Natural killer cell (primary cell): ENCODE measurements around the gene CYYR1. TPM values are rescaled to one million over a fixed set of nuclear protein-coding genes. Genes with fewer than 3 reads are reported as not detected.

Experiments used
- ATAC-seq, 3 donors: fragments of 150-1000 bp in 2 of 3; fragments of 200-7000 bp in 1 of 3; cut with Tn5 transposase; 1 replicate in 1 of 3; 2 replicates in 2 of 3; pipeline ENCODE4 v1.10.0; 2021; ENCODE audit warnings: mild to moderate bottlenecking in 2 of 3, moderate library complexity in 2 of 3
- DNase-seq, 2 donors: peaks; one replicate each; pipeline versions ENCODE4 v3.0.0 to v3.0.0-alpha.2; 2013 to 2021; ENCODE audit warnings: mixed read lengths in 1 of 2
- H3K27ac ChIP-seq: one replicate; pipeline ENCODE4 v1.5.1; 2013; ENCODE audit warnings: mild to moderate bottlenecking, low read length
- H3K27me3 ChIP-seq: one replicate; pipeline ENCODE4 v1.6.1; 2013; ENCODE audit warnings: low read length; ENCODE audit not compliant: control insufficient read depth, insufficient read depth
- H3K36me3 ChIP-seq: one replicate; pipeline ENCODE4 v1.6.1; 2013; ENCODE audit warnings: low read length; ENCODE audit not compliant: control insufficient read depth, insufficient read depth
- H3K4me1 ChIP-seq: one replicate; pipeline ENCODE4 v1.6.1; 2013; ENCODE audit warnings: low read length; ENCODE audit not compliant: control insufficient read depth, insufficient read depth
- H3K4me3 ChIP-seq: one replicate; pipeline ENCODE4 v1.5.1; 2013; ENCODE audit warnings: low read length
- H3K9me3 ChIP-seq: one replicate; pipeline ENCODE4 v1.6.1; 2013; ENCODE audit warnings: low read length; ENCODE audit not compliant: control insufficient read depth, insufficient read depth
- H3K27ac Mint-ChIP-seq, 2 donors: one replicate each; pipeline ENCODE4 v1.8.0; 2022; ENCODE audit warnings: mild to moderate bottlenecking in 2 of 2, mixed read lengths in 2 of 2, moderate library complexity in 1 of 2
- H3K27me3 Mint-ChIP-seq, 2 donors: one replicate each; pipeline ENCODE4 v1.8.0; 2022; ENCODE audit warnings: low read depth in 2 of 2, mixed read lengths in 2 of 2
- H3K36me3 Mint-ChIP-seq: one replicate; pipeline ENCODE4 v1.8.0; 2022; ENCODE audit warnings: mixed read lengths
- H3K4me1 Mint-ChIP-seq, 2 donors: one replicate each; pipeline ENCODE4 v1.8.0; 2022; ENCODE audit warnings: mixed read lengths in 2 of 2
- H3K4me3 Mint-ChIP-seq: one replicate; pipeline ENCODE4 v1.8.0; 2022; ENCODE audit warnings: mild to moderate bottlenecking, moderate library complexity, mixed read lengths
- H3K9me3 Mint-ChIP-seq, 2 donors: one replicate each; pipeline ENCODE4 v1.8.0; 2022; ENCODE audit warnings: mixed read lengths in 2 of 2
- CTCF ChIP-seq: fragments of 200-600 bp; IDR thresholded peaks from one replicate; pipeline ENCODE4 v1.8.0; 2022; ENCODE audit warnings: antibody characterized with exemption
- WGBS: methylation state at CpG from one replicate; pipeline ENCODE4 v1.1.7; 2013; ENCODE audit warnings: missing lambda C conversion rate; ENCODE audit not compliant: insufficient coverage; 5-methylcytosine and 5-hydroxymethylcytosine counted together
- intact Hi-C: fragments of 100-400 bp; cut with micrococcal nuclease; formaldehyde crosslinking; loops from one replicate; pipeline ENCODE4 v1.14.2; 2022
- total RNA-seq, 4 donors: library from RNA; stranded (reverse); fragments of 120-200 nt in 1 of 4; gene quantifications; one replicate each; pipeline versions ENCODE4 v1.2.3 to v1.2.4, GENCODE V29; 2013 to 2022

CYYR1 gene
- total RNA-seq, 3 donors from 2014 or later (not counting 1 experiment from before 2014, with no cell fraction given), result not detected

DNA sequence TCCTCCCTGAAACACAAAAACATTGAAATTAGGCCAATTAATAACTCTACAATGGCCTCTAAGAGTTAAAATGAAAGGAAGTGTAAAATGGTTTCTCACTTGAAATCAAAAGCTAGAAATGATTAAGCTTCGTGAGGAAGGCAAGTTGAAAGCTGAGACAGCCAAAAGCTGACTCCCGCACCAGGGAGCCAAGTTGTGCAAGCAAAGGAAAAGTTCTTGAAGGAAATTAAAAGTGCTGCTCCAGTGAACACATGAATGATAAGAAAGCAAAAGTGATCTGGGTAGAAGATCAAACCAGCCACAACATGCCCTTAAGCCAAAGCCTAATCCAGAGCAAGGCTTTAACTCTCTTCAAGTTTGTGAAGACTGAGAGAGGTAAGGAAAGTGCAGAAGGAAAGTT lies 22.8 kb downstream of the CYYR1 start:
- H3K4me3 Mint-ChIP-seq, result no peak overlapping the region
- no peak overlapping the region for H3K27ac Mint-ChIP-seq
- H3K4me1 ChIP-seq, result no peaks in the 10 kb centered on the region
- no peak for ATAC-seq
- no peaks in the 10 kb centered on the region for H3K9me3 ChIP-seq
- no peaks in the 10 kb centered on the region for H3K27me3 Mint-ChIP-seq
- no peak for TF ChIP-seq CTCF
- no peaks in the 10 kb centered on the region for H3K27me3 ChIP-seq
- no peaks in the 10 kb centered on the region for H3K36me3 Mint-ChIP-seq
- H3K36me3 ChIP-seq, result no peaks in the 10 kb centered on the region
- no peak for DNase-seq
- no peaks in the 10 kb centered on the region for H3K4me1 Mint-ChIP-seq
- intact Hi-C loops, result no loop called here
- no peak overlapping the region for H3K4me3 ChIP-seq
- no peak overlapping the region for H3K27ac ChIP-seq
- H3K9me3 Mint-ChIP-seq, result peaks cover 0 to 2% of the 10 kb centered on the region in 2 donors
- WGBS, result 72% methylated on average over 2 of the region's 2 CpGs

GRCh38 chr21:26546446-26547097 lies 26.5 kb downstream of the CYYR1 start:
- no peaks in the 10 kb centered on the region for H3K4me1 Mint-ChIP-seq
- no peaks in the 10 kb centered on the region for H3K4me1 ChIP-seq
- no peaks in the 10 kb centered on the region for H3K36me3 Mint-ChIP-seq
- H3K27ac ChIP-seq, result no peak overlapping the region
- DNase-seq (no peak), ATAC-seq (peak in 1 of 3 donors; percentile 17)
- H3K27me3 ChIP-seq, result no peaks in the 10 kb centered on the region
- H3K27me3 Mint-ChIP-seq, result no peaks in the 10 kb centered on the region
- H3K36me3 ChIP-seq, result no peaks in the 10 kb centered on the region
- H3K9me3 ChIP-seq, result no peaks in the 10 kb centered on the region
- 59% methylated on average over 8 of the region's 8 CpGs for WGBS
- peaks cover 0 to 2% of the 10 kb centered on the region in 2 donors for H3K9me3 Mint-ChIP-seq
- no peak for TF ChIP-seq CTCF
- no peak overlapping the region for H3K4me3 ChIP-seq
- intact Hi-C loops, result no loop called here
- H3K4me3 Mint-ChIP-seq, result no peak overlapping the region
- no peak overlapping the region for H3K27ac Mint-ChIP-seq

DNA sequence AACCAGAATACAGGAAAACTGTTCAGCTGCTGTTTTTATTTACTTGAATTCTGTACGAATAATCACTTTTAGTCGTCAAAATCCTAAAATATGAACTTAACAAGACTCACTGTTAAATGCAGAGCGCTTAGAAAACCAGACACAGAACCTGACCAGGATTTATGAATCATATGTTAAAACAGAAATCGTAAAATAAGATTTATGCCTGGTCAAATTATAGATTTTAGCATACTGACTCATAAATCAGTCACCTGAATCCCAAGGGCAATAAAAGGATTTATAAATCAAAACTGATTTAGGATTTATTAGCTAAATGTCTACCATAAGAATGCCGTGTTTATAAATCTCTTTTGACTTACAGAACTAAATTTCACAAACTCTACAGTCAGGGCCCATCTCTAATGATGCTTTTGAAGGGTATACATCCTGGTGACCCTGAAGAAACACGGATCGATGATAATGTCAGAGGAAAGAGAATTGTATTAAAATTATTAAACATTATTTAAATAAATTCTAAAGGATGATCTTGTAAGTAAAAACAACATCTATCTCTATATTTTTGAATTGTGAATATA lies 28.8 kb downstream of the CYYR1 start:
- H3K36me3 ChIP-seq, result no peaks in the 10 kb centered on the region
- no peaks in the 10 kb centered on the region for H3K4me1 ChIP-seq
- DNase-seq (no peak), ATAC-seq (no peak)
- H3K4me3 ChIP-seq, result no peak overlapping the region
- no peaks in the 10 kb centered on the region for H3K9me3 ChIP-seq
- no peaks in the 10 kb centered on the region for H3K27me3 ChIP-seq
- no peak for TF ChIP-seq CTCF
- H3K36me3 Mint-ChIP-seq, result no peaks in the 10 kb centered on the region
- H3K4me3 Mint-ChIP-seq, result no peak overlapping the region
- H3K9me3 Mint-ChIP-seq, result peaks cover 0 to 2% of the 10 kb centered on the region in 2 donors
- no peaks in the 10 kb centered on the region for H3K4me1 Mint-ChIP-seq
- intact Hi-C loops, result no loop called here
- H3K27ac ChIP-seq, result no peak overlapping the region
- H3K27ac Mint-ChIP-seq, result no peak overlapping the region
- no peaks in the 10 kb centered on the region for H3K27me3 Mint-ChIP-seq
- 89% methylated on average over 4 of the region's 7 CpGs for WGBS

DNA sequence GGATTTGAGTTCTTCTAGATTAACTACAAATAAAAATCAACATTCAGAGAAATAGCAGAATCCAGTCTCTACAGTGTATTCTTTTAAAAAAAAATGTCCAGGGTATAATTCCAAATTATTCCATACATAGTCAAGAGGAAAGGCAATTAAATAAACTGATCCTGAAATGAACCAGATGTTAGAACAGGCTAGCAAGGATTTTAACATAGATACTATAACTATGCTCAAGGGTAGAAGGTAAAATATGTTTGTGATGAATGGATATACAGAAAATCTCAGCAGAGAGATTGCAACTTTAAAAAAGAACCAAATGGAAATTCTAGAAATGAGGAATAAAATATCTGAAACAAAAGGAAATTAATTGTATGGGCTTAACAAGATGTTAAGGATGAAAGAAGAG lies 32.4 kb downstream of the CYYR1 start:
- TF ChIP-seq CTCF, result no peak
- no peak for ATAC-seq

More for the DNA sequence above, 32.4 kb downstream of the CYYR1 start:
- H3K4me1 ChIP-seq, result no peaks in the 10 kb centered on the region
- no peak overlapping the region for H3K4me3 ChIP-seq
- Mint-ChIP-seq H3K4me3 (no peak overlapping the region), H3K4me1 (no peaks in the 10 kb centered on the region), H3K27me3 (no peaks in the 10 kb centered on the region), H3K27ac (no peak overlapping the region), H3K36me3 (no peaks in the 10 kb centered on the region), H3K9me3 (peaks cover 0 to 2% of the 10 kb centered on the region in 2 donors)
- intact Hi-C loops, result no loop called here
- H3K27me3 ChIP-seq, result no peaks in the 10 kb centered on the region
- H3K9me3 ChIP-seq, result no peaks in the 10 kb centered on the region
- no peaks in the 10 kb centered on the region for H3K36me3 ChIP-seq
- H3K27ac ChIP-seq, result no peak overlapping the region
- no peak for DNase-seq
